ENCODE measurements around the gene TCF12.

Gene TCF12

DNA sequence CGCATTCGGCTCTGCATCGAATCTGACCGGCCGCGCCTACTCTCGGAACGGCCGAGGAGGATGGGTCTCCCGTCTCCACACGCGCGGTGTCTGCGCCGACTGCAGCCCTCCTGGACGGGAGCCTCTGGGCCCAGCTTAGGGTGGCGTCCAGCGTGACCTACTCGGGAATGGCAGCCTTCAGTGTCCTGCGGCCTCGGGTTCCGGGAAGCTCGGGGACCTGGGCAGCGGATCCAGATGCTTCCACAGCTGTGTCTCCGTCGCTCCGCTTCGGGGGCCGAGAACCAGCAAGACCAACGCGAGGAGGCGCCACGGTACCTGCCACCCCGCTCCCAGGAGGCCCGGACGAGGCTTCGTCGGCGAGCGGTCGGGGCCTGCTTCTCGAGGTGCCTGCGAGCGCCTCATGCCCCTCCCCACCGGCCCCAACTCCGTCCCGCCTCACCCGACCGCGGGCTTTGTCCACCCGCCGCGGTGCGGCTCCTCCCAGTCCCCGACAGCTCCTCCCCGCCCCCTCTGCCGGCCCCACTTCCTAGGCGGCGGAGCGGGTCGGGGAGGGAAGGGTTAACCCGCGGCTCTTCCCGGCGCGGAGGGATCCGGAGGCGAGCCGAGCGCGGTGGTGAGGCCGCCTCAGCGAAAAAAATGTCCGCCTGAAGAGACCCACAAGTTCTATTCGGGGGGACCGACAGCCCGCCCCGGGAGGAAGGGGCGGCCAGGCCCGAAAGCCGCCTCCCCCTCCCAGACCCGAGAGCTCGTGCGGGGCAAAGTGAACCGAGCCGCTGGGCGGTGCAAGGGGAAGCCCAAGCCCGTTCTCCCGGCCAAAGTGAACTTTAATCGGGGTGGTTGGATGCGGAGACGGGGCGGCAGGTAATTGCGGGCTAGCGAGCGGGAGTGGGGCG is at the start of gene TCF12:
TCF12 (plus strand) TSS at position 599 of the 893 bp plus-strand sequence. CDS start 1,270 bp downstream, outside the sequence.
- no peak for FAIRE-seq

DNA sequence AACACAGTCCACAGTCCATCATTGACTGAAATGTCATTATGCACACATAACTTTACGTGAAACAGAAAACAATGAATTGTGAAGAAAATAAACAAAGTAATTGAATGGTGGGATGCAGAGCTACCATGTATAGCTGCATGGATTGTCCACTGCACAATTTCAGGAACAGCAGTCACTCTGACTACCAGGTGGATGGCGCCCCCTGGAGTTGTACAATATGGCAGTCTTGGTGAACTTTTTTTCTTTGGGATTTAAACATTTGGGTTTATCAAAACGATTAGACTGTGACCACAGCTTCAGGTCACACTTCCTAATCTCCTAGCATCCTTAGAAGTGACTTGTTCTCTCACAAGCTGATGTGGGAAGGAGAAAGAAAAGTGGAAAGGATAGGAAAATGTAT is 48.9 kb upstream of the TCF12 start:
- no peak for FAIRE-seq

- FAIRE-seq: no peak
These were observed 47.3 kb upstream of the TCF12 start for GRCh38 chr15:56871185-56871584.

DNA sequence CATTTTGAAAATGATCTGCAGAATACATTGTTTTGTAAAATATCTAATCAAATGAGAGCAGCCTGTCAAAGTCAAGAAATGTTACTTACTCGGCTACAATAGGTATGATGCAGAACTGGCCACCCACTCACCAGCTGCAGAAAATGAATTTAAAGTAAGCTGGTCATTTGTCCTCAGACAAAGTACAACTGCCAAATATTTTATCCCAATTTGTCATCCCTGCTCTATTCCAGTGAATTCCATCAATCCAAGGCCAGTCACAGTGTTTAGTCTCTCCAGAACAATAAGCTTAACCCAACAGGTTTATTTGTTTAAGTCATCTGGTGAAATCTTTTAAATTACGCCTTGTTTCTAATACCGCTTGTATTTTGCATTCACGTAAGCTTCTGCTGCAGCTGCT is 46.6 kb upstream of the TCF12 start:
- no peak for FAIRE-seq

- FAIRE-seq: no peak
These were observed 41.0 kb upstream of the TCF12 start for GRCh38 chr15:56877255-56877970.

DNA sequence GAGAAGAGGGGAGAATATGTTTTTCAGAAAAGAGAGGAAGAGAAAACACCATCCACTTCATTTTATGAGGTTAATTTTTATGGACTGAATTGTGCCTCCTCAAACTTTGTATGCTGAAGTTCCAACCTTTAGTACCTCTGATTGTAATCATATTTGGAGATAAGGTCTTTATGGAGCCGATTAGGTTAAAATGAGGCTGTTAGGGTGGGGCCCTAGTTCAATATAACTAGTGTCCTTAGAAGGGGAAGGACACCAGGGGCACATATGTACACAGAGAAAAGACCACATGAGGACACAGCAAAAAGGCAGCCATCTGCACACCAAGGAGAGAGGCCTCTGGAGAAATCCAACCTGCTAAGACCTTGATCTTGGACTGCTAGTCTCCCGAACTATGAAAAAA is 38.9 kb upstream of the TCF12 start:
- FAIRE-seq: no peak

DNA sequence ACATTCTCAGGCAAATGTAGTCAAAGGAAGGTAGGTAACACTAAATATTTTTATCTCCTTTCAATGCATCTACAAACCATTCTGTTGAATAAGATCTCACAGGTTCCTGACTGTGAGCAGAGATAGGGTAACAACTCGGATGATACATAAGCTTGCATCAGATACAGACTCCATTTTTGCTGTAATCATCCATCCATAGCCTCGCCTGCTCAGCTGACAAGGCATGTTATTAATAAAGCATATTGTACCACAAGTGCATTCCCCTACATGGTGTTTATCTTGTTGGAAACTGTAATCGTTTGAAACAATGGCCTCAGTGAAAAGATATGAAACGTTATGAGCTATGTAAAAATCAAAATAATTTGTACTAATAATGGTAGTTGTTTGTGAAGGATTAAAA is 35.4 kb upstream of the TCF12 start:
- FAIRE-seq: no peak

DNA sequence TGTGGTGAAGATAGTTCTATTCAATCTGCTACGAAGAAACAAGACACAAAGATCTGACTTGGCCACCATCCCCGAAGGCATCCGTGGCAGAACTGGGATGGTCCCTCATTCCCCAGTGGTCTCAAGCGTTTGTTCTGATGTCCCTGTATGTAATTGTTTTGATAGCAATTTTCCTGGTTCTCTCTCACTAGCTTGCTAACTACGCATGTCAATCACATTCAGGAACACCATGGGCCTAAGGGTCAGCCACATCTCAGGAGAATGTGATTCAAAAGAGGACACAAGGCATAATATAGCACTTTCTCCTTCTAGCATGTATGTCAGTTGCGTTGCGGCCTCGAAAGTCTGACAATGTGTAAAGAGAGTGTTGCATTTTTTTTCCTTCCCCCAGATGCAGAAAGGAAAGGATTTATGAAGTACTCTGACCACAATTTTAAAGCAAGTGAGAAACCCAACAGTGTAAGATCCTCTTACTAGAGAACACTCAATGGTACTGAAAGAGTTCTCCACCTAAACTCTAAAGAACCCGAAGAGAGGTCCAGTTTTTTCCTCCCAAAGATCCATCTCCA is 32.0 kb upstream of the TCF12 start:
- no peak for FAIRE-seq

- no peak for FAIRE-seq
These were observed 31.3 kb upstream of the TCF12 start for GRCh38 chr15:56886932-56887781.

- no peak for FAIRE-seq
These were observed 30.5 kb upstream of the TCF12 start for GRCh38 chr15:56887782-56888438.

- FAIRE-seq: no peak
These were observed 28.4 kb upstream of the TCF12 start for GRCh38 chr15:56890038-56890437.

GRCh38 chr15:56891852-56892440 is 26.5 kb upstream of the TCF12 start:
- no peak for FAIRE-seq

GRCh38 chr15:56892659-56893363 is 25.6 kb upstream of the TCF12 start:
- no peak for FAIRE-seq

- FAIRE-seq: no peak
These were observed 25.1 kb upstream of the TCF12 start for GRCh38 chr15:56893364-56893678.

DNA sequence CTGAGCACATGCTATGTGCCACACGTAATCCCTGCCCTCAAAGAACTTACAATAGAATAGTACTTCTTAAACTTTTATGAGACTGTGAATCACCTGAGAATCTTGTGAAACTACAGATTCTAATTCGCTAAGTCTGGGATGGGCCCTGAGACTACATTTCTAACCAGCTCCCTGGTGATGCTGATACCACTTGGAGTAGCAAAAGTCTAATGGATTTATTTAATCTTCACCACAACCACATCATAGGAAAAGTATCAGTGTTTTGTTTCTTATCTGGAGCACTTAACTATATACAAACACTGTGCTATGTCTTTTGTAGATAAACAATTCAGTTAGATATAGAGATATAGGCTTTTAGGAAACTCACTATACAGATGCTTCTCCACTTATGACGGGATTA is 23.8 kb upstream of the TCF12 start:
- no peak for FAIRE-seq

- FAIRE-seq: no peak
These were observed 16.5 kb upstream of the TCF12 start for GRCh38 chr15:56901931-56902330.

GRCh38 chr15:56906766-56907165 is 11.7 kb upstream of the TCF12 start:
- no peak for FAIRE-seq

DNA sequence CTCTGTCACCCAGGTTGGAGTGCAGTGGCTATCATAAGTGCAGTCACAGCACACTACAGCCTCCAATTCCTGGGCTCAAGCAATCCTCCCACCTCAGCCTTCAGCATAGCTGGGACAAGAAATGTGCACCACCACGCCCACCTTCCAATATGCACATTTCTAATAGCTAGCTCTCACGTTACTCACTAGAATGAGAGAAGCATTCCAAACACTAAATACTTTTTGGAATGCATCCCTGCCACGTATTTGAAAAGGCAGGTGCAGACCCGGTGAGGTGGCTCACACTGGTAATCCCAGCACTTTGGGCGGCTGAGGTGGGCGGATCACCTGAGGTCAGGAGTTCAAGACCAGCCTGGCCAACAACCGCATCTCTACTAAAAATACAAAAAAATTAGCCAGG is 7.6 kb upstream of the TCF12 start:
- no peak for FAIRE-seq

GRCh38 chr15:56913241-56913640 is 5.2 kb upstream of the TCF12 start:
- no peak for FAIRE-seq

DNA sequence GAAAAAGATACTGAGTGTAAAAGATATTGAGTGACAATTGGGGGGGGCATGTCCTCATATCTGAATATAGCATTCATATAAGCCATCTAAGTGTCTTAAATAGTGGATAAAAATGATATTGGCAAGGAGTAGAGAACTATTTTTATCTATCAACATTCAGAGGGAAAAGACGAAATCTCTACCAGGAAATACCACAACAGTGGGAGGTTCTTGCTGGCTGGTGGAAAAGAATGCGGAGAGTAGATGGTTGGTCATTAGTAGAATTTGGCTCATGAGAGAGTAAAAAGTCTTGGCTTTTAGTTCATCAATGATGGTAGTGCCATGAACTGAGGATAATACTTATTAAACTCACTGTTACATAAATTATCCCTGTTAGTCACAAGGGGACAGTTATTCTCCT is 4.8 kb upstream of the TCF12 start:
- FAIRE-seq: no peak

- no peak for FAIRE-seq
These were observed 2.6 kb upstream of the TCF12 start for GRCh38 chr15:56915888-56916287.

Measured in endometrium (tissue), 2 donors.